Measurements from ENCODE around the gene STAMBP.

DNA sequence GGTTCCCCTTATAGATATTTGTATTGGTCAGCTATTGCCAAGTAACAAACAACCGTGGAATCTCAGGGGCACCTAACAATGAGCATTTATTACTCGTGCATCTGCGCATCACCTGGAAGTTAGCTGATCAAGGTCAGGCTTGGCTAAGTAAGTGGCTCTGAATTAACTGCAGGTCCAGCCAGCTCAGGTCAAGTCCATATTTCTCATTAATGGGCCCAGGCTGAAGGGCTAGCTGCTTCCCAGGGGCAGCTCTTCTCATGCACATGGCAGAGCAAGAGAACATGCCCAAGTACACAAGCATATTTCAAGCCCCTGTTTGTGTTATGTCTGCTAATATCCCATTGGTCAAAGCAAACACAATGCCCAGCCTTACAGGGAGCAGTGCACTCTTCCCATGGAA lies 90.1 kb downstream of the STAMBP start:
- TF ChIP-seq, protein P1, sequence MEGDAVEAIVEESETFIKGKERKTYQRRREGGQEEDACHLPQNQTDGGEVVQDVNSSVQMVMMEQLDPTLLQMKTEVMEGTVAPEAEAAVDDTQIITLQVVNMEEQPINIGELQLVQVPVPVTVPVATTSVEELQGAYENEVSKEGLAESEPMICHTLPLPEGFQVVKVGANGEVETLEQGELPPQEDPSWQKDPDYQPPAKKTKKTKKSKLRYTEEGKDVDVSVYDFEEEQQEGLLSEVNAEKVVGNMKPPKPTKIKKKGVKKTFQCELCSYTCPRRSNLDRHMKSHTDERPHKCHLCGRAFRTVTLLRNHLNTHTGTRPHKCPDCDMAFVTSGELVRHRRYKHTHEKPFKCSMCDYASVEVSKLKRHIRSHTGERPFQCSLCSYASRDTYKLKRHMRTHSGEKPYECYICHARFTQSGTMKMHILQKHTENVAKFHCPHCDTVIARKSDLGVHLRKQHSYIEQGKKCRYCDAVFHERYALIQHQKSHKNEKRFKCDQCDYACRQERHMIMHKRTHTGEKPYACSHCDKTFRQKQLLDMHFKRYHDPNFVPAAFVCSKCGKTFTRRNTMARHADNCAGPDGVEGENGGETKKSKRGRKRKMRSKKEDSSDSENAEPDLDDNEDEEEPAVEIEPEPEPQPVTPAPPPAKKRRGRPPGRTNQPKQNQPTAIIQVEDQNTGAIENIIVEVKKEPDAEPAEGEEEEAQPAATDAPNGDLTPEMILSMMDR (IDR thresholded peaks at IDR 0.05) = no peak
- no peak for TF ChIP-seq POLR2A (IDR thresholded peaks at IDR 0.05)
- TF ChIP-seq POLR2AphosphoS5 (IDR thresholded peaks at IDR 0.05) = no peak

Data from breast epithelium (tissue), 3 donors.